ENCODE data around the gene ACTN4.

GRCh38 chr19:38658462-38659306, 11.2 kb downstream of the ACTN4 start:
- TF ChIP-seq CTCF (IDR thresholded peaks at IDR 0.05) (no peak), CHD4 (IDR thresholded peaks at IDR 0.05; ENCODE audit: borderline replicate concordance) (no peak), POLR2A (IDR thresholded peaks at IDR 0.05; ENCODE audit: low read length) (no peak), KDM5A (IDR thresholded peaks at IDR 0.05) (no peak), BHLHE40 (IDR thresholded peaks at IDR 0.05; ENCODE audit: low read depth, low read length) (no peak), KDM1A (IDR thresholded peaks at IDR 0.05; ENCODE audit: low read depth) (no peak), EP300 (IDR thresholded peaks at IDR 0.05) (peak; percentile 65 to 73; a peak in 2 of 5 replicates), RFX5 (IDR thresholded peaks at IDR 0.05) (no peak), HEYL (CRISPR knock-in tag; IDR thresholded peaks at IDR 0.05) (no peak), RNF2 (IDR thresholded peaks at IDR 0.05; ENCODE audit: borderline replicate concordance, low read depth) (no peak), FOSL2 (IDR thresholded peaks at IDR 0.05) (peak; percentile 82; the same call in 1 of the 2 replicates), FOSL2 (CRISPR knock-in tag; IDR thresholded peaks at IDR 0.05) (peak; percentile 95)
